HG03571 (cell line): ENCODE results near the gene DUSP1.
"Not testable (repeated sequence)": the region's sequence is repeated elsewhere in the genome, so short reads cannot be mapped to it uniquely, and the experiment has no call there.

Source experiments
- ATAC-seq: cut with Tn5 transposase; IDR thresholded peaks from one replicate; pipeline ENCODE4 v1.9.1; 2021; ENCODE audit not compliant: unreplicated experiment

The DUSP1 gene

DNA sequence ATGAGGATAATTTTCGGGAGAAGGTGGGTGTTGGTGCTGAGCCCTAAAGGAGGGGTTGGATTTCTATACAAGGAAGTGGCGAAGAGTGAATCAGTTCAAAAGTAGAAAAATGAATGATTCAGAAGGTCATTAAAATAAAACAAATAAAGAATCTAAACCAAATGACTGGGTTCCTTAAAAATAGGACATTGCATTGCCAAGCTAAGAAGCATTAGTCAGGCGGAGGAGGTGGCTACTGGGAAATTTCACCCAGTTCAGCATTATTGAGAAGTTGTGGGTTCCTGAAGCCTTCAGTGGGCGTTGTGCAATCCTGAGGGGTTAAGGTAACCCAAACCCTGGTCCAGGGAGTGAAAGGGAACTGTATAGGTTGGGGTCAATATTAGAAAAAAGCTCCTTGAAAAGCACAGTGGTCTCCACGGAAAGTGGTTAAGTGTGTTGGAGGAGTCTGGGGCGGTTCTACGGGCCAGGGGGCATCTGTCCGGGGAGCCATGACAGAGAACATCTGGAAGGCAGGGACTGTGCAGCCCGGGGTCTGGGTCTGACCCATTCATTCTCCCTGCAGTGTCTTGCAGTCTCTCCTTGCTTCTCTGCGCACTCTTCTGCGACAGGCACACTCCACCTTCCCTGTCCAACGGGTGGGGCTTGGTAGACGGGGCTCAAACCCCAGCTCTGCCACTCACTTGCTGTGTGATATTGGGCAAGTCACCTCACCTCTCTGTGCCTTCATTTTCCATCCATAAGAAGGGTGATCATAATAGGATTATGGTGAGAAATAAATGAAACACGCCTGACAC is 27.6 kb upstream of the DUSP1 start:
- no peak for ATAC-seq

DNA sequence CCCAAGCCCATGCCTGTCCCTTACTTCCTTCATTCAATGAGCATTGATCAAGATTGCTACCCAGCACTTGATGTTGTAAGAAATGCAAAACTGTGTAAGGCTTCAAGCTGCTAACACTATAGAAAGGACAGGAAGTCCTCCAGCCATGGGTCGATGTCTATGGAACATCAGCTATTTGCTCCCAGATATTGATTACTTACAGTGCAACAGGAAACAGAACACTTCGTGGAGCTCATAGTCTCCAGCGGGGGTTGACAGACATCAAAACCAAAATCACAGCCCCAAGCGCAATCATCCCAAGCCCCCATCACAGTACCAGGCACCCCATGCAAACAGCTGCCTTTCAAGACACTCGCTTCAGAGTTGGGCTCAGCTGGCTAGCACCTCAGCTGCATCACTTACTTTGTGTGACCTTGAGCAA is 26.8 kb upstream of the DUSP1 start:
- ATAC-seq: no peak

DNA sequence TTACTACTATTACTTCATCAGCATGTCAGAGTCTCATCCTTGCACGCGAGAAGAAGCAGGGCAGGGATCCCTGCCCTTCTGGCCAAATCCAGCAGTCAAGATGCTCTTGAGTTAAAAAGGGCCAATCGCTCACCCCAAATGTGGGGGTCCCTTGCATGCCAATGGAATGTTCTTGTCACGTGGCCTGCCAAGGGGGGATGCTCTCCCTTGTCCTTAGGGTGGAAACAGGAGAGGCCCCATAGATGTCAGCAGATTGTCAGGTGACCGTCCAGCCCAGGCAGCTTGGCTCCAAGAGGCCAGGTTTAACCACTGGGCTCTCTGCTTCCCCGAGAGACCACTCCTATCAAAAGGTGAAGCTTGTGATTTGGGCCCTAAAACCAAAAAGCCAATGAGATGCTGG is 25.3 kb upstream of the DUSP1 start:
- no peak for ATAC-seq

DNA sequence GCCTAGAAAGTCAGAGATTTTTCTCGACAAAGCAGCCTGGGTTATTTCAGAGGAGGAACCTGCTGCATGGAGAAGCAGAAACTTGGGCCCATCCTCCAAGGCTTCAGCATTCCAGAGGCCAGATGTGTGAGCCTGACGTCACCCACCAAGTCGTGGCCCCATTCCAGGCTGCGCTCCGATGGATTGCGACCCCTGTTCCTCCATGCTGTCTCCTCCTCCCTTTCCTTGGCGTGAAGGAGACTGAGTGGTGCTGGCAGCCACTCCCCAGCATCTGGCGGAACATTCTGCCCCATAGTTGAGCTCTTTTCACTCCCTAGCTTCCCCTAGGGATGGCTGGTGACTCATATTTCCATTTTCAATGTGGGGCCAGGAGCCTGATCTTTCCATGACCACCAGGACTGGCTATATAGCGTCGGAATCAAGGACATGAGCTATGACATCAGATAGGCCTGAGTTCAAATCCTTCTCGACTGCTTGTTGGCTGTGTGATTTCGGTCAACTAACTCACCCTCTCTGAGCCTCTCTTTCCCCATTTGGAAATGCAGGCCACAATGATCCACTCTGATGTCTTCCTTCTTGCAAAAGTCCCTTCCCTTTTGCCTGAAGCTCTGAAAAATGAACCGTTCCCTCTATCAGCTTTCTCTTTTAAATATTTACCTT is 24.5 kb upstream of the DUSP1 start:
- no peak for ATAC-seq

- ATAC-seq: no peak
These were observed 22.8 kb upstream of the DUSP1 start for GRCh38 chr5:172793577-172794488.

DNA sequence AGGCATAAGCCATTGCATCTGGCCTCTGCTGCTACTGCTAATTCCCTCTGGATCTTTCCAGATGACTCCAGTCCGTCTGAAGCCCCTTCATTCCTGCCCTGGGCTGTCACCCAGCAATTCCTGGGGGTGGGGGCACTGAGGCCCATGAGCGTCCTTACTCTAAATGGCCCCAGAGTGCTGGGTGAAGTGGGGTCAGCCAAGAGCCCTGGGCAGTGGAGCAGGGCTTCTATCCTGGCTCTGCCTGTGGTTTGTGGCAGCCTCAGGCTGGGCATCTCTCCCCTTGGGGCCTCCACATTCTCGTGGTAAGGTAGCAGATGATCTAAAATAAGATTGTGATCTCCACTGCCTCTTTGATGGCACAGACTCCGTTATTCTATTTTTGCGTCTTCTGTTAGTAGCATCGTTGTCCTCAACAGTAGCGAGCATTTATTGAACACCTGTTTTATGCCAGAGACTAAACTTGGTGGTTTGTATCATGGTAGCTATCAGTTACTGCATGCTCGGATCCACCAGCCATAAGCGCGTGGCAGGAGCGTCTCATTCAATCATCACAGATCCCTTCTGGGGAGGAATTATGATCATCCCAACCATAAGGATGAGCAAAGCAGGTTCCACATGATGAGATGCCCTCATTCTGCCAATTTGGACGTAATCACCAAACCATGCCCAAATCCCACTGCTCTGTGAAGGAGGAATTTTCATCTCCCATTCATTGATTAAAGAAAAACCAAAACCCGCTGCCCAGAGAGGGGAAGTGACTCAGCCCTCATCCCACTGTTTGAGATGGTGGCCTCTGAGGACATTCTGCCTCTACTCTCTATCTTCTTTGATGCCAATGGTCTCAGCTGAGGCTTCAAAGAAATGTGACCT is 21.9 kb upstream of the DUSP1 start:
- no peak for ATAC-seq

DNA sequence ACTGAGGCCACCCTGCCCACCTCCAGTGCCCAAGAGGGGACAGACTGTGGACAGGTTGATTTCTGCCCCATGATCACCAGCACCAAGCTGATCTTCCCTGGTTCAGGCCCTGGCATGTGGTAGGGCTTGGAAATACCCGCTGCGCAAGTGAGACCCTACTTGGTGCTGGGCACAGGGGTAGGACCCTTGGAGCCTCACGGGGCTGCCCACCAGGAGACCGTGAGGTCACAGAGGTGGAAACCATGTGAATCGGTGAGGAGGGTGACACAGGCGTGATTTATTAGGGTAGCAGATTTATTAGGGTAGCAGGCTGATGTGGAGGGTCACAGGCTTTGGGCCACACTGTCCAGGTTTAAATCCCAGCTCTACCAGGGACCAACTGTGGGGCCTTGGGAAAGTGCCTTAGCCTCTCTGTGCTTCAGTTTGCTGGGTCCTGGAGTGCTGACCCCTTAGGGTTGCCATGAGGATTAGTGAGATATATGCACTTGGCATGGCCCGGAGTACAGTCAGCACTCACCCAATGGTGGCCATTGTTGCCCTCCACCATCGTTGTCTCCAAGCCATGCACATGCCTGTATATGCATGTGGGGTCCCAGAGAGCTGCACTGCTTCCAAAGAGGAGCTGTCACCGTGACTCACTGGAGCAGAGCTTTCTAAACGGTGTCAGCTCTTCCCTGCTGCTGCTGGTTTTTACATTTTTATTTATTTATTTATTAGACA is 20.9 kb upstream of the DUSP1 start:
- no peak for ATAC-seq

DNA sequence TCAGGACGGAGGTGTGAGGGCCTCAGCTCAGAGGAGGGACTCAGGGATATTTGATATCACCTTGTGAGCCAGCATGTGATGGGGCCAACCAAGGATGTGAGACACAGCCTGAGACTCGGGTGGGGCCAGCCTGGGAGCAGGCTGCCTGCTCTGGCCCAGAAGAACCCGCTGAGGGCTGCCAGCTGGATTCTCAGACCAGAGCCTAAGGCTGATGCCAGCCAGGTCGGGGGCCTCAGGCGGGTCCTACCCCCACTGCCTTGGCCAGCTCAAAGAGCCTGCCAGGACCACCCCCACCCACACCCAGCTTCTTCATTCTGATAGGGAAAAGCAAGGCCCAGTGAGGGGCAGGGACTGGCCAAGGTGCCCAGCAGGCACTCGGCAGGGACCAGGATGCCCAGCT is 20.3 kb upstream of the DUSP1 start:
- no peak for ATAC-seq

DNA sequence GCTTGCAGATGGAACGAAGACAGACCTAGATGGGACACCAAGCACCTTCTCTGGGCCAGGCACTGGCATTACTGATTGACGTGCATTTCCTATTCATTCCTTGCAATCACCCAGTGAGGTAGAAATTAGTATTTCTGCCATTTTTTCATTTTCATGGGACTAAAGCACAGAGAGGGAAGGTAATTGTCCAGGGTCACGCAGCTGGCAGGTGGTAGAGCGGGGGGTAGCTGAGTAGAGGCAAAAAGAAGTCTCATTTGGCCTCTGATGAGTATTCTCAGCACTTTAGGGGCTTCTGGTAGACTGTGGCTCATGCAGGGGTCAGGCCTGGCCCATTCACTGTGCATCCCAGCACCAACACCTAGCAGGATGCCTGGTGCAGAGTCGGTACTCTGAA is 19.5 kb upstream of the DUSP1 start:
- ATAC-seq: no peak

- ATAC-seq: no peak
These were observed 18.9 kb upstream of the DUSP1 start for GRCh38 chr5:172789687-172790495.

GRCh38 chr5:172788771-172789686 is 18.0 kb upstream of the DUSP1 start:
- ATAC-seq: no peak

DNA sequence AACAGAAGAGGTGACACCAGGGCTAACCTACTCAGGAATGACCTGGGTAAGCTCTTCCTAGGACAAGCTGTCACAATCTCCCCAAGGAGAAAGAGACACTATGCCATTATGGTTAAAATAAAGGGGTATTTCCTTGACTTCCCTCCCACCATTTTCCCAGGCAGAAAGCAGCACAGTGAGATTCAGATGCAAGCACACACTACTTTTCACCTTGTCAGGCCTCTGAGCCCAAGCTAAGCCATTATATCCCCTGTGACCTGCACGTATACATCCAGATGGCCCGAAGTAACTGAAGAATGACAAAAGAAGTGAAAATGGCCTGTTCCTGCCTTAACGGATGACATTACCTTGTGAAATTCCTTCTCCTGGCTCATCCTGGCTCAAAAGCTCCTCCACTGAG is 16.5 kb upstream of the DUSP1 start:
- ATAC-seq: not testable (repeated sequence)

- ATAC-seq: no peak
These were observed 15.9 kb upstream of the DUSP1 start for GRCh38 chr5:172786736-172787462.

DNA sequence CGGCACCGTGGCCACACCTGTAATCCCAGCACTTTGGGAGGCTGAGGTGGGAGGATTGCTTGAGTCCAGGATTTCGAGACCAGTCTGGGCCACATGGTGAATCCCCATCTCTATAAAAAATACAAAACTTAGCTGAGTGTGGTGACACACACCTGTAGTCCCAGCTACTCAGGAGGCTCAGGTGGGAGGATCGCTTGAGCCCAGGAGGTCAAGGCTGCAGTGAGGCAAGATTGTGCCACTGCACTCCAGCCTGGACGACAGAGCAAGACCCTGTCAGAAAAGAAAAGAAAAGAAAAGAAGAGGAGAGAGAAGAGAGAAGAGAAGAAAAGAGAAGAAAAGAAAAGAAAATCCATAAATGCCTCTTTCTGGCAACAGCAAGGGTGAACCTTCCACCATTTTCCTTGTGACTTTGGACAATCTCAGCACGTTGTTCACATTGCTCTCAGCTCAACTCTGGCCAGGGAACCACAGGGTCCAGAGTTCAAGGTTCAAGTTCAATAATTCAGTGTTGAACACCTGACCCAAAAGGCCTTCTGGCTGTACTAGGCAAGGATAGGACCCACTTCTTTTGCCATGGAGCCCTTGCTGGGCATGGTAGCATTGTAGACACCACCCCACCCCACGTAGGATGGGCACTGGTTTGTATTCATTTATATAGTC is 14.6 kb upstream of the DUSP1 start:
- no peak for ATAC-seq

- not testable (repeated sequence) for ATAC-seq
These were observed 13.2 kb upstream of the DUSP1 start for GRCh38 chr5:172784162-172784561.

DNA sequence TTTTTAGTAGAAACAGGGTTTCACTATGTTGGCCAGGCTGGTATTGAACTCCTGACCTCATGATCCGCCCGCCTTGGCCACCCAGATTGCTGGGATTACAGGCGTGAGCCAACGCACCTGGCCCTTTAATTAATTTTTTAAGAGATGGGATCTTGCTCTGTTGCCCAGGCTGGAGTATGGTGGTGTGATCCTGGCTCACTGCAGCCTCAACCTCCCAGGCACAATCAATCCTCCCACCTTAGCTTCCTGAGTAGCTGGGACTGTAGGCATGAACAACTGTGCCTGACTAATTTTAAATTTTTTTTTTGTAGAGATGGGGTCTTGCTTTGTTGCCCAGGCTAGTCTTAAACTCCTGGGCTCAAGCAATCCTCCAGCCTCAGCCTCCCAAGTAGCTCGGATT is 12.3 kb upstream of the DUSP1 start:
- ATAC-seq: not testable (repeated sequence)
